GM12872 (cell line): ENCODE data around the gene KHK.

Experiments used
- TF ChIP-seq, protein P1 (sequence below): IDR thresholded peaks from 3 replicates; pipeline ENCODE4 v1.5.1; 2011; ENCODE audit warnings: low read depth, mild to moderate bottlenecking, low read length, moderate library complexity; ENCODE audit not compliant: insufficient read depth

KHK gene

GRCh38 chr2:27079233-27080139 lies 7.1 kb upstream of the KHK start:
- TF ChIP-seq, protein P1, sequence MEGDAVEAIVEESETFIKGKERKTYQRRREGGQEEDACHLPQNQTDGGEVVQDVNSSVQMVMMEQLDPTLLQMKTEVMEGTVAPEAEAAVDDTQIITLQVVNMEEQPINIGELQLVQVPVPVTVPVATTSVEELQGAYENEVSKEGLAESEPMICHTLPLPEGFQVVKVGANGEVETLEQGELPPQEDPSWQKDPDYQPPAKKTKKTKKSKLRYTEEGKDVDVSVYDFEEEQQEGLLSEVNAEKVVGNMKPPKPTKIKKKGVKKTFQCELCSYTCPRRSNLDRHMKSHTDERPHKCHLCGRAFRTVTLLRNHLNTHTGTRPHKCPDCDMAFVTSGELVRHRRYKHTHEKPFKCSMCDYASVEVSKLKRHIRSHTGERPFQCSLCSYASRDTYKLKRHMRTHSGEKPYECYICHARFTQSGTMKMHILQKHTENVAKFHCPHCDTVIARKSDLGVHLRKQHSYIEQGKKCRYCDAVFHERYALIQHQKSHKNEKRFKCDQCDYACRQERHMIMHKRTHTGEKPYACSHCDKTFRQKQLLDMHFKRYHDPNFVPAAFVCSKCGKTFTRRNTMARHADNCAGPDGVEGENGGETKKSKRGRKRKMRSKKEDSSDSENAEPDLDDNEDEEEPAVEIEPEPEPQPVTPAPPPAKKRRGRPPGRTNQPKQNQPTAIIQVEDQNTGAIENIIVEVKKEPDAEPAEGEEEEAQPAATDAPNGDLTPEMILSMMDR: no peak

- TF ChIP-seq, protein P1: no peak
These were observed 6.5 kb upstream of the KHK start for GRCh38 chr2:27080140-27080469.

GRCh38 chr2:27080603-27080936 lies 6.0 kb upstream of the KHK start:
- TF ChIP-seq, protein P1: no peak

- TF ChIP-seq, protein P1: no peak
These were observed 4.4 kb upstream of the KHK start for GRCh38 chr2:27081984-27082772.

- TF ChIP-seq, protein P1: no peak
These were observed 3.7 kb upstream of the KHK start for GRCh38 chr2:27082773-27083409.

DNA sequence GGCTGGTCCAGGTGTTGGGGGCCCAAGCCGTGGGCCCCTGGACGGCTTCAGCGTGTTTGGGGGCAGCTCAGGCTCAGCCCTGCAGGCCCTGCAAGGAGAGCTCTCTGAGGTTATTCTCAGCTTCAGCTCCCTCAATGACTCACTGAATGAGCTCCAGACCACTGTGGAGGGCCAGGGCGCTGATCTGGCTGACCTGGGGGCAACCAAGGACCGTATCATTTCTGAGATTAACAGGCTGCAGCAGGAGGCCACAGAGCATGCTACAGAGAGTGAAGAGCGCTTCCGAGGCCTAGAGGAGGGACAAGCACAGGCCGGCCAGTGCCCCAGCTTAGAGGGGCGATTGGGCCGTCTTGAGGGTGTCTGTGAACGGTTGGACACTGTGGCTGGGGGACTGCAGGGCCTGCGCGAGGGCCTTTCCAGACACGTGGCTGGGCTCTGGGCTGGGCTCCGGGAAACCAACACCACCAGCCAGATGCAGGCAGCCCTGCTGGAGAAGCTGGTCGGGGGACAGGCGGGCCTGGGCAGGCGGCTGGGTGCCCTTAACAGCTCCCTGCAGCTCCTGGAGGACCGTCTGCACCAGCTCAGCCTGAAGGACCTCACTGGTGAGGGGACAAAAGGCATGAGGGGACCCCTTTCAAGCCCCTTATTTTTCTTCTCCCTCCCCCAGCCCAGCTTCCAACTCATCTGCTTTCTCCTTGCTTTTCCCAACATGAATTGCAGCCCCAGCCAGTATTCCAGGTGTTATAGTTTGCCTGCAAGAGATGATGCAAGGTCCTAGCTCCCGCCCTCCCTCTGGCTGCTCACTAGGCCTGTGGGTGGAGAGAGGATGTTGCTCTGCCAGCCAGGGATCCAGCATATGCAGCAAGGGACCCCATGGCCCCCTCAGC lies 2.9 kb upstream of the KHK start:
- TF ChIP-seq, protein P1: no peak
